Measurements from ENCODE around the gene NCOA6.
A peak's percentile ranks its signal among the peaks of the same experiment; 100 is the strongest.
"Not testable (repeated sequence)": the region's sequence is repeated elsewhere in the genome, so short reads cannot be mapped to it uniquely, and the experiment has no call there.

The NCOA6 gene

DNA sequence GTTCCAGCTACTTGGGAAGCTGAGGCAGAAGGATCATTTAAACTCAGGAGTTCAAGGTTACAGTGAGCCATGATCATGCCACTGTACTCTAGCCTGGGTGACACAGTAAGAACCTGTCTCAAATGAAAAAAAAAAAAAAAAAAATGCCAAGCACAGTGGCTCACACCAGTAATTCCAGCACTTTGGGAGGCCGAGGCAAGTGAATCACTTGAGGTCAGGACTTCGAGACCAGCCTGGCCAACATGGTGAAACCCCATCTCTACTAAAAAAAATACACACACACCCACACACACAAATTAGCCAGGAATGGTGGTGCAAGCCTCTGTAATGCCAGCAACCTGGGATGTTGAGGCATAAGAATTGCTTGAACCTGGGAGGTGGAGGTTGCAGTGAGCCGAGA, 102.9 kb downstream of the NCOA6 start:
- DNase-seq, result not testable (repeated sequence)

DNA sequence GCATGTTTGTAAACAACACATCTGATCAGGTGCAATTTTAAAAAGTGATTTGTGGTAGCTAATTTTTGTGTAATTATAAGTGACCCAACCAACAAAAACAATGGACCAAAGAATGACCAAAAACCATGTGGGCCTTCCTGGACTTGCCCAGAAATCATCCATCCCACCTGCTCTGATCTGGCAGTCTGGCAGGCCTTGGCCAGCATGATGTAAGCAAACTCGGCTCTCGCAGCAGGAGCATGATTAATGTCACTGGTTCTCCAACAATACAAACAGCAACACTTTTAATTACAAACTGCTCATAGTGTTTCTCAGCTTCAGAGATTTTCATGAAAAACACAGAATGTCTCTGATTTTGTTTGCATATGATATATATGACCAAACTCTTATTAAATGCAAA, 105.2 kb downstream of the NCOA6 start:
- DNase-seq, result peak in 3 of 51 donors; percentile 10 to 32 (median 11)

DNA sequence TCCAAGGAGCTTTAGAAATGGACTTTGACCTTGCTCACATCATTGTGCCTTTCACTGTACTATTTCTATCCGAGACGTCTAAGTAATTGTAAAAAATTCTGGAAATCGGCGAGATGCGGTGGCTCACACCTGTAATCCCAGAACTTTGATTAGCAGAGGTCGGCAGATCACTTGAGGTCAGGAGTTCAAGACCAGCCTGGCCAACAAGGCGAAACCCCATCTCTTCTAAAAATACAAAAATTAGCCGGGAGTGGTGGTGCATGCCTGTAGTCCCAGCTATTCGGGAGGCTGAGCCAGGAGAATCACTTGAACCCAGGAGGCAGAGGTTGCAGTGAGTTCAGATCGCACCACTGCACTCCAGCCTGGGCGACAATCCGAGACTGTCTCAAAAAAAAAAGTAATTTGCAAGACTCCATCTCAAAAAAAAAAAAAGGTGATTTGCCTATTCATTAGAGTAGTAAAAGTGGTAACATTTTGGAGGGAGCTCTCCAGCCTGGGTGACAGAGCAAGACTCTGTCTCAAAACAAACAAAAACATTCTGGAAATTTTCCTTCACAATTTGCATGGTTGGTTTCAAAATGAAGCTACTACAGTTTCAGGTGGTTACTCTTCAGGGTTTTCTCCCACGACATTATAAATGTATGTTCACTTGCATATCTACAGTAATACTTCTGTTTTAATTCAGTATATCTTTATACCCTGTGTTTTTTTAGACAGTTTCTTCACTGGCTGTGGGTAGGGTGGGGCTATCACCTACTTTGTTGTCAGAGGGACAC, 106.0 kb downstream of the NCOA6 start:
- DNase-seq, result not testable (repeated sequence)

DNA sequence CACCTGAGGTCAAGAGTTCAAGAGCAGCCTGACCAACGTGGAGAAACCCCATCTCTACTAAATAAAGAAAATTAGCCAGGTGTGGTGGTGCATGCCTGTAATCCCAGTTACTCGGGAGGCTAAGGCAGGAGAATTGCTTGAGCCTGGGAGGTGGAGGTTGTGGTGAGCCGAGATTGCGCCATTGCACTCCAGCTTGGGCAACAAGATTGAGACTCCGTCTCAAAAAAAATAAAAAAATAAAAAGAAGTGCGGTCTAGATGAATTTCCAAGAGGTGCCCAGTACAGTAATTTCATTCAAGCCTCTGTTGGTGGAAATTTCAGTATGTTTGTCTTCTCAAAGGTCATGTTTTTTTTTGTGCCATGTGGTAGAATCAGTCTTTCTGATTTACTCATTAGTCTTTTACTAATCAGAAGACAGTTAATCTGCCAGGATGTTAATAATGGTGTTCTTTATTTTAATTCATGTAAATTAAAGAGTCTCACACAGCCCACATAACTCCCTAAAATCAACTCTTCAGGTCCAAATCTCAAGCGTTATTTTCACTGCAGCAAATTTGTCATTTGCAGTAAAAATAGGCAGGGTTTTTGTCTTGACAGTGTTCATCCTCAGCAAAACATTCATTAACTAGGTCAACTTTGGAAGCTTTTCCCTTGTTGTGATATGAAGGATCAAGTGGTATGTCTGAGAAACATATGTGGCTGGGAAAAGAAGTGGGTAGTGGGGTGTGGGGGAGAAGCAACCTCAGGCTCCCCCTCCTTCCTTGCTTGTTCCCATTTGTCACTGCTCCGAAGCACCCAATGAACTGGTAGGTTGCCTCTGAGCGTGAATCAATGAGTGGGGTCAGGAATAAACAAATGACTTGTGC, 108.0 kb downstream of the NCOA6 start:
- DNase-seq, result peak in 1 of 51 donors; percentile 11

DNA sequence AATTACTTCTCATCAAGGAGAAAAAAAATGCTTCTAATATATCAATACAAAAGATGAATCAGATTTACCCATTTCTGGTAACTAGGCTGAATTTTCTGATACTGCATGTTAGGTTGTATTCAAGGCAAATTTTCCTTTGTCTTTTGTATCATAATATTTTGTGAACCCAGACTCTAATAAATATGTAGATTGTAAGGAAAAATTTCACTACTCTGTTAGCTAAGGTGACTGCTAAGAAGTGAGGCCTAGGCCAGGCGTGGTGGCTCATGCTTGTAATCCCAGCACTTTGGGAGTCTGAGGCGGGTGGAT, 108.6 kb downstream of the NCOA6 start:
- no peak for DNase-seq

DNA sequence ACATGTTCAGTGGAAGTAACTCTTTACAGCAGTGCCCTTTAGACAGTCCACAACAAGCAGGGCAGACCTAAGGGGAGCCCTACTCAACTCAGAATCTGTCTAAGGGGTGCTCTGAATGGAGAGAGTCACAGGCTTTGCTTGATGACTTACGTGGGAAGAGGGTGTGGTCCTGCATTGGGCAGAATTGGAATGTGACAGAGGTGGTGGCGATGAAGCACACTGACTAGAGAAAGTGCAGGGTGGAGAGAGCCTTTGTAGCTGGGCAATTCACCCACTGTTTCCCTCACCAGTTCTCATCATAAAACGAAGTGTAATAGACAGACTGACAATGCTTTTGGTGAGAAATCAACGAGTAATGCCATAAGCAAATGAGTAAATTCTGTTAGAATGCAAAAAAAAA, 110.1 kb downstream of the NCOA6 start:
- no peak for DNase-seq

DNA sequence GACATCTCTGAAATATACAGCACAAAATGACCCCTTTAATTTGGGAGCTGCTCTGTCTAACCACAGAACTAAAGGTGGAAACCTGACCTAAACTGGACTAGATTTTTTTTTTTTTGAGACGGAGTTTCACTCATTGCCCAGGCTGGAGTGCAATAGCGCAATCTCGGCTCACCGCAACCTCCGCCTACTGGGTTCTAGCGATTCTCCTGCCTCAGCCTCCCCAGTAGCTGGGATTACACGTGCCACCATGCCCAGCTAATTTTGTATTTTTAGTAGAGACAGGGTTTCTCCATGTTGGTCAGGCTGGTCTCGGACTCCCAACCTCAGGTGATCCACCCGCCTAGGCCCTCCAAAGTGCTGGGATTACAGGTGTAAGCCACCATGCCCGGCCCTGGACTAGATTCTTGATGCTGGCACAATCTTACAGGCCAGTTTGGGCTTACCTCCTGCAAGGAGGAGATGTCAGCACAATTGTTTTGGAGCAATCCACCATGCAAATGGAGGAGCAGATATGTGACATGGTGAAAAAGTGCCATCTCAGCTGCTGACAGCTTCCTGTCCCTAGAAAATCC, 111.4 kb downstream of the NCOA6 start:
- not testable (repeated sequence) for DNase-seq

DNA sequence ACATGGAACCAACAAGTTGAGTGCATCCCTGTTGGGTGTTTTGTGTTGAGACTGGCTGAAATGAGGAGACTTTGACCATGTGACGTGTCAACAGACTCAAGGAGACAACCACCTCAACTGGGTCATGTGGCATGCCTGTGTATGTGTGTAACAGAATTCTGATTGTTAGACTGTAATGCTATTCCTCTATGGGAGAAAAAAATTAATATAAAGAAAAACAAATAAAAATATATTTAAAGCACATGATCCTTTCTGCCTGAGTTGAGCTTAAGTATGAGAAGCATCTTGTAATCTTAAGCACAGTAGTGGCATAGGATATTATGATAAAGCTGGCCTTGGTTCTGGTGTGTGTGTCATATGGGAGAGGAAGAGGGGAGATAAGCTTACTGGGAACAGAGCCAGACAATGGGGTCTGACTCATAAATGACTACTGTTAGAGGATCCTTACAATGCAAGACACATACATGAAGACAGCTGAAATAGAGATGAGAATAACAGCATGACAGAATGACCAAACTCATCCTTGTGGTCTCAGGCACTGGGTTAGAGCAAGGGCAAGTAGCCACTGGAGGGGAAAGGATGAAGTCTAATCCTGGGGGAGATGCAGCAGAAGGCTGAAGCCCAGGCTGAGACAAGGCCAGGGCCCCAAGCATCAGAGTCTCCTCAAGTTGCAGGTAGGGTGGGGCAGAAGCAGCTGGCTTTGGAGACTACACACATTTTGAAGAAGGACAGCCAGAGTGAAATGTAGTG, 112.1 kb downstream of the NCOA6 start:
- DNase-seq, result peak in 1 of 51 donors; percentile 16

DNA sequence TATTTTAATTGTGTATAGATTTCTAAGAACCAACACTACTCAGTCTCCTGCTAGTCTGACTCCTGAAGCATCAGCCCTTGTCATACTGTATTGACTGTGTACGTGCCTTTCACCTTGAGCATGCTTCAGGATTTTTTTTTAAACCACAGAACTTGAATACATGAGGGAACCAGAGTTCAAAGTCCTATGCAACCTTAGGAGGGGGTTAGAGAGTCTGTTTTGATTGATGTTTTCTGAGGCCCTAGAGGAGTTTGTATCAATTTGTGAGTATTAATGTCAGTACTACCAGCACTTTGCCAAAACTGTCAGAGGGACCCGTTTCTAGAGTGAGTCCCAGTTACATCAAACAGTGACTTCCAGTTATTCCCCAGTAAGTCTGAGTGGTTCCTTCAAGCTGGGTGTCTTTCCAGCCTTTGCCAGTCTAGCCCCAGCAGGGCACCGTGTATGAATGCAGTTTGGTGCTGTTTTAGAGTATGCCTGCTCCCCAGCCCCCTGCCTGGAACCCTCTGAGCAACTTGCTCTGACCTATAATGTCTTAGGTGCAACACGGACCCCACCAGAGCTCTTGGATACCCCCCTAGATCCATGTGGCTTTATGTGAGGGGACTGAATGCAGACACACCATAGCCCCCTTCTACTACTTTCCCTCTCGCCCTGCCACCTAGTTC, 112.8 kb downstream of the NCOA6 start:
- no peak for DNase-seq

DNA sequence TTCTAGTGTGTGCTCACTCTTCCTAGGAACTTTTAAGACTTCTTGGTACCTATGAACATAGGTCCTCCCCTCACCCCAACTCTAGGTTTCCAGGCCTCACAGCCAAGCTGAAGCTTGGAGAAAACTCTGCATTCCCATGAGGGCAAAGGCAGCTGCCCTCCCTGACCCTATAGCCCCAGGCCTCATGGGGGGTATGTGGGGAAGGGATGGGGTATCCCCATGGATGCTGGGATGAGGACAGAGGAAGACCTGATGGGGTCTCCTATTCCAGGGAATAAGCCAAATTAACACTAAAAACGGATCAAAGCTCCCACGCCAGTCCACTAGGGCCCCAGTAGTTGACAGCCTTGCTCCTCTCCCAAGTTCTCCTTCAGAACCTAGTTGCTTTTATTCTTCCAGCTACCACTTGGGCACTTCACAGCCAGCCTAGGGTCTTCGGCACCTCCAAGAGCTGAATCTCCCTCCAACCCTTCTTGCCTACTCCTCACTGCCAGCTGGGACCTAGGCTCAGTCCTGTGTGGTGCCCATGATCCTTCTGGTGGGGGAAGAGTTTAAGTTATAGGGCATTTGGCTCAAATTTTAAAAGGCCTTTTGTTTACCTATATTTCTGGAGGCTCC, 113.5 kb downstream of the NCOA6 start:
- DNase-seq, result no peak

DNA sequence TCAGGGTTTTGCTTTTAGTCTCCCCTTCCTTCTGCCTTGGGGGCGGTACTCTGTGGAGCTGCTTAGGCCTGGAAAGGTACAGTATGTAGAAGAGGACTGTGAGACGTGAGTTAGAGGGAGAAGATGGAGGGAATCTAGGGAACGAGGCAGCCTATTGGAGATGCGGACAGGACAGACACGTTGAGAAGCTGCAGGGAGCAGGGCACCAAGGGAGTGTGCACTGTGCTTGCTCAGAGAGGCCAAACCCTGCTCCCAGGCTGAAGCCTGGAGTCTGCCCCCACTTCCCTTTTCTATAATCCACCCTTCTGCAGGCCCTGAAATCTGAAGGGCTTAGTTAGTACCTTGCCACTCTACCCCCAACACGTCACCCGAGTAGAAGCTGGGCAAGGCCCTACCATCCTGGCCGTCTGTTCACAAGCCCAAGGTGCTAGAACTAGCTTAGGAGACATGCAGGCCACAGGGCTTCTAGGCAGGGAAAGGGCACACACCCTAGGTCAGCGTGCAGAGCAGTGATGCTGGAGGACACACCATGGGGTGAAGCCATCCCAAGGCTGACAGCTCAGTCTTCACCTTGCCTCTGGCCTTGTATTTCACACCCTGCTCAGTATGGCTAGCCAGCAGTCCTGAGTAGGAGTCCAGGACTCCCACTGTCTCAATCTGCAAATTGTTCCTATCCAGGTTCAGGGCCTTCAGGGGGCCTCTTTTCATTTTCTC, 114.4 kb downstream of the NCOA6 start:
- DNase-seq, result no peak

DNA sequence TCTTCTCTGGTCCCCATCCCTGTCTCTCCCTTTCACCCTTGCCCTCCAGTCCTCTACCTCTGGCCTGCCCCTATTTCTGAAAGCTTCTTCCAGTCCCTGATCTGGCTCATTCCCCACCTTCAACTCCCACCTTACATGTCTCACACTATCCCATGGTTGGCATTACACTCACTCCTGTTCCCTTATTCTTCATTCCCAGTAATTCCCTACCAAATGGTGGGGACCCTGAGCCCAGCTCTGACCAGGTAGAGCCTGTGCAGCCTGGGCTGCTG, 114.9 kb downstream of the NCOA6 start:
- DNase-seq, result no peak

DNA sequence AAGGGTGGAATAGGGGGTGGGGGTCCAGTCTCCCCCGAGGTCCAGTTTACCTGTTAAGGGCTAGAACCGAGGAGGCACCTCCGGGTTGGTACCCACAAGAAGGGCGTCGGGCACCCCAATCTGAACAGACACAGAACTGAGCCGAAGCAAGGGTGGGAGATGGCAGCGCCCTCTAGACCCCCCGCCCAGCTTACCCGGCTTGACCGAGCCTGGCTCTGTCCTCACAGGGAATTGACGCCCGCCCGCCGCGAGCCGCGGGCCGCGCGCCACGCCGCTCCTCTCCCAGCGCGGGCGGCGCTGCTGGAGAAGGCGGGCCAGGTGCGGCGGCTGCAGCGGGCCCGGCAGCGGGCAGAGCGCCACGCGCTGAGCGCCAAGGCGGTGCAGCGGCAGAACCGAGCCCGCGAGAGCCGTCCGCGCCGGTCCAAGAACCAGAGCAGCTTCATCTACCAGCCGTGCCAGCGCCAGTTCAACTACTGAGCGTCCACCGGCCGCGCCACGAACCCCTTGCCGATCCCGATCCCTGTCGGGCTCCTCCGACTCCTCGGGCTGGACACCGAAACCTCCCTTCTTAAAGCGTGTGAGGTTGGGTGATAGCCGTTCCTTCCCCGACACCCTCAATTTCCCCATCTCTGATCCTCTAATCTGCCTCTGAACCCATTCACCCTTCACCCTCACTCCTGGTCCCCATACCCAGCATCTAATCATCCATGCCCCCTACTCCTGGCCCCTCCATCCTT, 115.5 kb downstream of the NCOA6 start:
- peak in 47 of 51 donors; percentile 43 to 93 (median 80) for DNase-seq

DNA sequence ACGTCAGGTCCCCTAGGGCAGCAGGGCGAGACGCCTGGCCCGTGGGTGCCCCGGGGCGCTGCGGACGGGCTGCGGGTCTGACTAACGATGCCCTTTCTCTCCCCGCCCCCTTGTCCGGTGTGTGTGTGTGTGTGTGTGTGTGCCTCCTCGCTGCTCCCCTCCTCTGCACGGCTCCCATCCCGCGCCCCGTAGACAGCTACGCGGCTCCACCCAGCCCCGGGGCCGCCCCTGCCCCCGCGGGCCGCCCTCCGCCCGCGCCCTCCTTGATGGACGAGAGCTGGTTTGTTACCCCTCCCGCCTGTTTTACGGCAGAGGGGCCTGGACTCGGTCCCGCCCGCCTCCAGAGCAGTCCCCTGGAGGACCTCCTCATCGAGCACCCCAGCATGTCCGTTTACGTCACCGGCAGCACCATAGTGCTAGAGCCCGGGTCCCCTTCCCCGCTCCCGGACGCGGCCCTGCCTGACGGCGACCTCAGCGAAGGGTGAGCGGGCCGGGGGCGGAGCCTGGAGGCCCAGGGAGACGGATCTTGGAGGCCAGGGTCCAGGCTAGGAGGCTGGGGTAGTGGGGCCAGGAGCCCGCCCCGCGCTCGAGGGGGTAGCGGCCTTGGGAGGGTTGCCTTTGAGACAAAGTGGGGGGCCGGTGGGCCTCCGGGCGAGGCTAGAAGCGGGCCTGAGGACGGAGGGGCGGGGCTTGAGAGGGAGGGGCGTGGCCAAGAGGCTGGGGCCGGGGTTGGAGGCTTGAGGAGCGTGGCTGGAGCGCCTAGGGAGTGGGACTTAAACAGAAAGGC, 116.2 kb downstream of the NCOA6 start:
- peak; percentile 42 to 93 (median 79) for DNase-seq

DNA sequence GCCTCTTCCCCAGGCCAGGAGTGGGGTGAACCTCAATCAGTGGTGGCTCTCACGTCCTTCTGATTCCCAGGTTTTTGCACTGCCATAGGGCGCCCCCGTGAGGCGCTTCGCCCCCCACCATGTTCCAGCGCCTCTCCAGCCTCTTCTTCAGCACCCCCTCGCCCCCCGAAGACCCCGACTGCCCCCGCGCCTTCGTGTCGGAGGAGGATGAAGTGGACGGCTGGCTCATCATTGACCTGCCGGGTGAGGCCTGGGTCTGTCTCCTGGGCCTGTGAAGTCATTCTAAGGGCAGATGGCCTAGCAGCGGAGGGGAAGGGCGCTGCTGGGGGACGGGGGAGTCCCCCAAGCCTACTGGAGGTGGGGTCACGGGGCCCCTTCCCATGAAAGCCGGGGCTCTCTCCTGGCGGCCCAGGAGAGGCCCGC, 116.8 kb downstream of the NCOA6 start:
- peak in 38 of 51 donors; percentile 8 to 80 (median 42) for DNase-seq

DNA sequence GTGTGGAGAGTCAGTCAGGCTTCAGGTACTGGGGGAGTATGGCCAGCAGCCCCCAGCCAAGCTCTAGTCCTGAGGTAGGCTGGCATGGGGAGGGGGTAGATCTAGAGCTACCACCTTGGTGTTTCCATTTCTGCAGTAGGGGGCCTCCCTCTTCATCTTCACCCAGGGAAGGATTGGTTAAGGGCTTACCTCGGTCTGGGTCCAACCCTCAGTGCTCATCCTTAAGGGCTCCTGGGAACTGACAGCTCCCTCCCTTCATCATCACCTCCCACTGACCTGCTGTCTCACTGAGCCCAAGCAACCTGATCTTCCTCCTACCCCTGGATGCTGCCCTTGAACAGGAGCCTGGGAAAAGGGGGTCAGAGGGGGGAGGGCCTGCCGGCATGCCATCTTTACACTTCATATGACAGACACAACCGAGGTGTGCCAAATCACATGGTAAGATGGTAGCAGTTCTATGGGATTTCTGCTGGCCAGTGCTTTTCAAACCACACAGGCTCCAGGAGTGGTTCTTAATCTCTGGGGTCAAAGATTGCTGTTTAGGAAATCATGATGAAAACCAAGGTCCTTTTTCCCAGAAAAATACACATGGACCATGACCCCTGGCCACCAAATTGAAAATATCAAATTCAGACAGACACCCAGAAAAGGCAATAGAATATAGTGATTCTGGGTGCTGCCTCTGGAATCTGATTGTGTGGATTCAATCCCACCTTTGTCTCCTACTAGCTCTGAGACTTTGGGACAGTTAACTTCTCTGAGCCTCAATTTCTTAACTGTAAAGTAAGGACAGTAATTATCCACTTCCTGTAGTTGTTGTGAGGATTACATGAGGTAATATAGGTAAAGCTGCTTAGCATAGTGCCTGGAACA, 118.3 kb downstream of the NCOA6 start:
- no peak for DNase-seq

DNA sequence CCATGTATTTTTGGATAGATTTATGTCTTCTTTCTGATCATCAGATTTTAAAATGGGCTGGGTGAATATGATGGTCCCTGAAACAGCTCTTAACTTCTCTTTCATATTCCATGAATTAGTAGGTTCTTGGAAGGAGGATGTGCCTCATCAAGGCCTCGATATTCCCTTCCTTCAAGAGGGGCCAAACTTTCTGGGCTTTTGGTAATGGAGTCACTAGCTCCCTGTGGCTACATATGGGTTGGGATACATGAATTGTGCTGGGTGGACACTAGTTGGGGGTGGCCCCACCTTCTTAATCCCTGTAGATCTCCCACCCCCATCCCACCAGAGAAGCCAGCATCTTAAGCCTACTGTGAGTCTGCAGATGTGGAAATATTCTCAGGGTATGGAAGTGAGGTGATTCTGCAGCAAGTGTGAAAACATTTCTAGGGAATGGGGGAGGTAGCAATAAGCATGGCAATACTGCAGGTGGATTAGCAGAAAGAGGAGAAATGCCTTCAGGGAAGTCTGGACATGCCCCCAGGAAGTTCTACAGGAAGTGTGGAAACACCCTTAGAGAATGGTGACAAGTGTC, 119.1 kb downstream of the NCOA6 start:
- no peak for DNase-seq

Data from hypothalamus (tissue), 51 donors.